CD1c-positive myeloid dendritic cell (primary cell): ENCODE results near the gene LCN15.
"Not testable (repeated sequence)": the region's sequence is repeated elsewhere in the genome, so short reads cannot be mapped to it uniquely, and the experiment has no call there.

ENCODE experiments used
- DNase-seq: peaks from one replicate; pipeline ENCODE4 v3.0.0-alpha.2; 2016; ENCODE audit errors: extremely low spot score

LCN15 gene

DNA sequence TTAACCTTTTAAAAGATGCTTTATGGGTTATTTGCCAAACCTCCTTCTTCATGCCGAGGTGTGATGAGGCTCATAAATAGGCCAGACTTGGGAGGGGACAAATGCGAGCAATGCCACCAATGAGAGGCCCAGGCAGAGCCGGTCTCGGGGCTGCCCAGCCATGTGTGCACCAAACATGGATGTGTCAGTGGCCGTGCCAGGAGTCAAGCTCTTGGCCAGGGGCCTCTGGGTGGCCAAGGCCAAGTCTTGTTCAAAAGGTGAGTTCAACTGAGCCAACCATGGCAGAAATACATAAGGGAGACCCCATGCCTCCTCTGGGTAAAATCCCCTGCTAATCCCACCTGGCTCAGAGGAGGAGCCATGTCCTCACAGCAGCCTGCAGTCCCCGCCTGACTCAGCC is 10.9 kb upstream of the LCN15 start:
- DNase-seq, result no peak

DNA sequence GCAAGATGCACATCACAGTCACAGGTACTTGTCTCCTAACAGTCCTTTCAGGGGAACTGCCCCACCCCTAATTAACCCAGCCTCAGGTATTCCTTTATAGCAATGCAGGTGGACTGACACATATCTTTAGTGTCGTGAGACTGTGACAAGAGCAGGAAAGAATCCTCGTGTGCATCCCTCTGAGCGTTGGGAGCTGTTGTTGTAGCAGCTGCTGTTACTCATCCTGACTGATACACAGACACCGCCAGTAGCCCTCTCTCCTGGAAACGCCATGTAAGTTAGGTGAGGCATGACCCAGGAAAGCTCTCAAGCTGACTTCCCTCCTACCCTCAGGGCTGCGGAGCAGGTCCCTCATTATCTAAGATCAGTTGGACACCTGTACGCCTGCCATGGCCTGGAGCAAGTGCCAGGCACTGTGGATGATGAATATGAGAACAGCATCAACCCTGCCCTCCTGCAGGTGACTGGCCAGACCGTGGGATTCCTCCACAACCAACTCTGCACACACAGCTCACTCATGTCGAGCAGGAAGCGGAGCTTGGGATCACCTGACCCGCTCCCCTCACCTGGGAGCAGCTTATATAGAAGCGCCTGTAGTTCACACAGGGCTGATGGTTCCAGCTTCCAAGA is 10.2 kb upstream of the LCN15 start:
- DNase-seq, result no peak

DNA sequence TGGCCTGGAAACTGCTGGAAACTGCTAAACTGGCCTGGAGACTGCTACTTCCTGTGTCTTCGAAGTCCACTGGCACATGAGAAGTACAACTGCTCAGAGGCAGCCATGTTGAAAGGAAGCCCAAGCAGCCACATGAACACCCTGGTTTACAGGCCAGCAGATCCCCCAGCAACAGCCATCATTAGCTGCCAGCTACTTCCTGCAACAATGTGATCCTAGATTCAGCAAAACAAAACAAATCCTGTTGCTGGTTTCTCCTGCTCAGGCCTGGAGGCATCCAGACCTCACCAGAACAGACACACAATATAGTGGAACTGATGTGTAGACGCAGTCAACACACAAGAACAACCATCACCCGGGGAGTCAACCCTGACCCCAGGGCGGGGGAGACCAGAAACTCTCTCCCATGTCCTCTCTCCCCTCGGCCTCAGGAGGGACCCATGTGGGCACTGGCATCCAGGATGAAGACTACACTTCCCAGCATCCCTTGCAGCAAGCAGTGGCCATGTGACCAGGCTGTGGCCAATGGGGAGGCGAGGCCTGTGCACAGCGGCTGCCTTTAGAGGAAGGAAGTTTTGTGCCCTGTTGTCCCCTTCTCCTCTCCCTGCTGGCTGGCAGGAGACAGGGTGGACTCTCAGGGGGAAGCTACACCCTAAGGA is 9.2 kb upstream of the LCN15 start:
- peak; percentile 45 for DNase-seq

DNA sequence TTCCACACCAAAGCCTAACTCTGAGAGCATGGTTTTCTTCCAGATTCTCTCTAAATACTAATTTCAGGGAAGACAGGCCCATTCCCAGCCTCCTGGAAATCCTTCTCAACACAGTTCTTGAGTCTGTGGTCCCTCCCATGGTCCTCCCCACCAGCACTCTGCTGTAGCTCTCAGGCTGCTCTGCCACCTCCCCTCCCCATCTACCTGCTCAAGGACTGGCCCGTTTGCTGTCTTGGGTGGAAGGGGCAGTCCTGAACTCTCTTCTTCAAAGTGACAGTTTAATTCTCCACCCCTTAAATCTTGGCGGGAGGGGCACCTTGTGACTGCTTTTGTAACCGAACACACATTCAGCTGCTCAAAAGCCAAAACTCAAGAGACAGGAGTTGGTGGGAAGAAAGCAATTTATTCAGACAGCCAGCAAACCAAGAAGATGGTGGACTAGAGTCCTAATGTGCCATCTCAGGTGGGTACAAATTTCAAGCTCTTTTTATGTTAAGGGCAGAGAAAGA is 7.6 kb upstream of the LCN15 start:
- no peak for DNase-seq

DNA sequence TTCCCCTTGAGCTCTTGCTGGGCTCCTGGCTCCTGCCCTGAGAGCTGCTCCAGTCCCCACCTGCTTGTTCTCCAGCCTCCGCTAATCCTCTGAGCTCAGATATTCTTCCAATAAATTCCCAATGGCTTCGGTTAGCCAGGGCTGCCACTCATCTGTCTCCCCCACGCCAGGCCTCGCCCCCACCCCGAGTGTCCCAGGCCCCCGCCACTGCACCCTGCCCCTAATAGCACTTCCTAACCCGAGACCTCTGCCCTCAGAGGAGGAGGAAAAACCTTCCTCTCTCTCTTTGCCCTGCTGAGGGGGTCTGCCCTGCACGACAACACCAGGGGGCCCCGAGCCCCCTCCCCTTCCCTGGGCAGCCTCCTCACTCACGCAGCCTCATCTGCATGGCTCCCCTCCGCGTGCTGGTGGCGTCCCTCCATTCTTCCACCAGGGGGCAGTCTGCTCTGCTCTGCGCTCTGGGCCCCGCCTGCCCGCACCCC is 5.4 kb upstream of the LCN15 start:
- peak; percentile 58 for DNase-seq

DNA sequence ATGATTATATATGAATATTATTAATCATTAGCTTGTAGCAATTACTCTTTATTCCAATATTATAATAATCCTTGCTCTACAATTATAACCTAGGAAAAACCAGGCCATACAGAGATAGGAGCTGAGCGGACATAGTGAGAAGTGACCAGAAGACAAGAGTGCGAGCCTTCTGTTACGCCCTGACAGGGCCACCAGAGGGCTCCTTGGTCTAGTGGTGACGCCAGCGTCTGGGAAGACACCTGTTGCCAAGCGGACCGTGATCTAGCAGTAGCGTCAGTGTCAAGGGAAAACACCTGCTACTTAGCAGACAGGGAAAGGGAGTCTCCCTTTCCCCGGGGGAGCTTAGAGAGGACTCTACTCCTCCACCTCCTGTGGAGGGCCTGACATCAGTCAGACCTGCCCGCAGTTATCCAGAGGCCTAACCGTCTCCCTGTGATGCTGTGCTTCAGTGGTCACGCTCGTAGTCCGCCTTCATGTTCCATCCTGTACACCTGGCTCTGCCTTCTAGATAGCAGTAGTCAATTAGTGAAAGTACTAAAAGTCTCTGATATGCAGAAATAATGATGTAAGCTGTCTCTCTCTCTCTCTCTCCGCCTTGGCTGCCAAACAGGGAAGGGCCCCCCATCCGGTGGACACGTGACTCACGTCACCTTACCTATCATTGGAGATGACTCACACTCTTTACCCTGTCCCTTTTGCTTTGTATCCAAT is 2.2 kb upstream of the LCN15 start:
- DNase-seq, result peak; percentile 44

DNA sequence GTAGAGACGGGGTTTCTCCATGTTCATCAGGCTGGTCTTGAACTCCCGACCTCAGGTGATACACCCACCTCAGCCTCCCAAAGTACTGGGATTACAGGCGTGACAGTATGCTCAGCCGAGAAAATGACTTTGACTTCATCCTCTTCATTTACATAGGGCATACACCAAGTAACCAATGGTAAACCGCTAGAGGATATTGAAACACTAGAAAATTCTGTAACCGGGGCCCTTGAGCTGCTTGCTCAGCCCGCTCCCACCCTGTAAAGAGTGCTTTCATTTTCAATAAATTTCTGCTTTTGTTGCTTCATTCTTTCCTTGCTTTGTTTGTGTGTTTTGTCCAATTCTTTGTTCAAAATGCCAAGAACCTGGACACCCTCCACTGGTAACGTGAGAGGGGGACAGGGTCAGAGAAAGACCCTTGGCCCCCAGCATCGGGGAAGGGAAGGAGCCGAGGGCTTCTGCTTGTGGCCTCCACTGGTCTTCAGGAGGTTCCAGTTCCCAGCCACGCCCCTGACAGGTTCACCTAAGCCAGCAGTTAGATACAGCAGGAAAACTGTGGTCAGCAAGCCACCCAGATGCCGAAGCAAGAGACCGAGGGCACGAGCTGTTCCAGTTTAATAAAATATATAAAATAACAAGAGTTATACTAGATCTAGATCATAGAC is 1.6 kb upstream of the LCN15 start:
- not testable (repeated sequence) for DNase-seq

DNA sequence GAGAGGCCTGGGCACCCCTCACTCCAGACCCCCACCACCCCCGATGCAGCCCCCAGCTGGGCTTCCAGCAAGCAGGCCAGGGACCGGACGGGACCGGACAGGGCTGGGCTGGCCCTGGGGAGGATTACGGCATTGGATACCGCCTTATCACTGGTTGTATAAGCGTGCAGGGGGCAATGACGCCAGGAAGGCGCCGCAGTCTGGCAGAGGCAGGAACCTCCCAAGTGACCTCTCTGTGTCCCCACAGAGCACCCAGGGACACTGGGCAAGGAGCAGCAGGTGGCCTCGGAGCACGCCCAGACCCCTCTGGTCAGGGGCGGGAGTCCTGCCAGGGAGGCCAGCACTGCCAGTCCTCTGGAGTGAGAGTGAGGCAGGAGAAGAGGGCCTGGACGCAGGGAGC is 723 bp upstream of the LCN15 start:
- DNase-seq, result no peak

DNA sequence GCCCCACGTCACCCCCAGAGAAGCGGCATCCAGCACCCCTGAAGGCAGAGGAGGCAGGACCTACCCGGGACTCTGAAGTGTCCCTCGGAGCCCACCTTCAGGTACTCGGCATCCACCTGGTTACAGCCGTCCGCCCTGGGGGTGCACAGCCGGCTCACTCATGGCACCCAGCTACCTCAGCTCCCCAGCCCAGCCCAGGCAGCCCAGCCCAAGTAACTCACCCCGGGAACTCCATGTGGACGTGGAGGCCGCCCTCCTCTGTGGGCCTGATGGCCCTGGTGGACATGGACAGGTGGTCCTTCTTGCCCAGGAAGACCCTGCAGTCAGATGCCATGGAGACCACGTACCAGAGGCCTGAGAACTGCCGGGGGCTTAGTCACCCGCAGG is 676 bp downstream of the LCN15 start:
- no peak for DNase-seq

DNA sequence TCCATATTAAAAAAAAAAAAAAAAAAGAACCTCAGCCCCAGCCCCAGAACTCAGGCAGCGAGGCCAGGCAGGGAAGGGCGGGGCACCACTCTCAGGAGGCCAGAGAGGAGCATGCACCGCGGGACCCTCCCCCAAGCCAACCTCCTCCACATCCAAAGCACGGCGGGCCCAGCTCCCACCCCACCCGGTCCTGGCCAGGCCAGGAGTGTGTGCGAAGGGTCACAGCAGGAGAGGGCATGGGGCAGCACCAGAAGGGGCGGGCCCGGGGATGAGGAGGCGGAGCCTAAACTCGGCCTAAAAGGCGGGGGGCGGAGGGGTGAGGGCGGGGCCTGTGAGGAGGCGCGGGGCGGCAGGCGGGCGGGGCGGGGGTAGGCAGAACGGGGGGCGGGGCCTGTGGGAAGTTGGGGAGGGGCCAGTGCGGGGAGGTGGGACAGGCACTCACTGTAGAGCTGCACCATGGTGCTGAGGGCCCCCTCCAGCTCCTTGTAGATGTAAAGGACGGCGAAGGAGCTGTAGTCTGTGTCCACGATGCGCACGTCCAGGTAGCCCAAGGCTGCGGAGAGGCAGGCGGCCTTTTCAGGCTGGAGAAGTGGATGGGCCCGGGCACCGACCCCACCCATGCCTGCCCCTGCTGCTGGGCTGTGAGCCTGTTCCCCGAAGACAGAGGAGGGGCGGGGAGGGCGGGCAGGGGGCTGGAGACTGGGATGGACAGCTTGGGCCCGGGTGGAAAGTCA is 1.2 kb downstream of the LCN15 start:
- peak; percentile 11 for DNase-seq

DNA sequence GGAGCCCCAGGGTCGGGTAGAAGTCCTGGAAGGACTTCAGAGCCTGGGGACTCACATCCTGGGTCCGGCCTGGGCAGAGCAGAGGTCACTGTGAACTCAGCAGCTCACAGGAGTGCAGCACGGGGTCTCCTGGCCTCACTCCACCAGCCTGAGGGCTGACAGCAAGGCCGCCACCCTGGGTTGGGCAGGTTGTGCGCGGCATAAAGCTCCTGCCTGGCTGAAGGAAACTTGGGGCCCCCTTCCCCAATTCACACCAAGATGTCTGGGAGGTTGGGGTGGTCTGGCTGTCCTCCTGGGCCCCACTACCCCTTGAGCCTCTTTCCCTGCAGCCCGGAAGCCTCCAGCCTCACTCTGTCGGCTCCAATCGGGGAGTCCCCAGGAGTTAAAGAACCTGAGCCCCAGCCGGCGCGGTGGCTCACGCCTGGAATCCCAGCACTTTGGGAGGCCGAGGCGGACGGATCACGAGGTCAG is 2.1 kb downstream of the LCN15 start:
- DNase-seq, result no peak

DNA sequence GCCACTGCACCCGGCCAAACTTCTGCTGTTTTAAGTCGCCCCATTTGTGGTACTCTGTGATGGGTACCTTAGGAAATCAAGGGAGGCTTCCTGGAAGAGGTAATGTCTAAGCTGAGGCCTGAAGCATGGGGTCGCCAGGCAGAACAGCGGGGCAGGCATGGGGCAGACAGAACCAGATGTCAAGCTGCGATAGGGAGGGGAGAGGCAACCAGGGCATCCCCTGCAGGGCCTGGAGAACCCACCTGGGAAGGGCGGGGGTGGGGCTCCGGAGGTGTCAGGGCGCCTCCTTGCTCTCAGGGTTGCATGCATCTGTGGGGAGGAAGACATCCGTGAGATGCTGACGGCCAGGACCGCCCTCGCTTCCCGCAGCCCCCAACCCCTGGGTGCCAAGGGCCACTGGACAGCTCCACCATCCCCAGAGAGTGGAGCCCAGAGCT is 2.8 kb downstream of the LCN15 start:
- no peak for DNase-seq

DNA sequence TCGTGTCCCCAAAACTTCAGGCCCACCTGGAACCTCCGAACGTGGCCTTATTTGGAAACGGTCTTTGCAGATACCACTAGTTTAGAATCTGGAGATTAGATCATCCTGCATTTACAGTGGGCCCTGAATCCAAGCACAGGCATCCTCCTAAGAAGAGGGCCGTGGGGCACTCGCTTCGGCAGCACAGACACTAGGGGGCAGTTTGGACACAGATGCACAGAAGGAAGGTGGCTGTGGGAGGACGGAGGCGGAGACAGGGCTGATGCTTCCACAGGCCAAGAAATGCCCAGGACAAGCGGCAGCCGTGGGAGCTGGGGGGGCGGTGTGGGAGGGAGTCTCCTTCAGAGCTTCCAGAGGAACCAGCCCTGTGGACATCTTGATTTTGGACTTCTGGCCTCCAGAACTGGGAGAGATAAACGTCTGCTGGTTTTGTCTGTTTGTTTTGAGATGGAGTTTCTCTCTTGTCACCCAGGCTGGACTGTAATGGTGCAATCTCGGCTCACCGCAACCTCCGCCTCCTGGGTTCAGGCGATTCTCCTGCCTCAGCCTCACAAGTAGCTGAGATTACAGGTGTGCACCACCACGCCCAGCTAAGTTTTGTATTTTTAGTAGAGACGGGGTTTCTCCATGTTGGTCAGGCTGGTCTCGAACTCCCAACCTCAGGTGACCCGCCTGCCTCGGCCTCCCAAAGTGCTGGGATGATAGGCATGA is 3.3 kb downstream of the LCN15 start:
- DNase-seq, result peak; percentile 42

DNA sequence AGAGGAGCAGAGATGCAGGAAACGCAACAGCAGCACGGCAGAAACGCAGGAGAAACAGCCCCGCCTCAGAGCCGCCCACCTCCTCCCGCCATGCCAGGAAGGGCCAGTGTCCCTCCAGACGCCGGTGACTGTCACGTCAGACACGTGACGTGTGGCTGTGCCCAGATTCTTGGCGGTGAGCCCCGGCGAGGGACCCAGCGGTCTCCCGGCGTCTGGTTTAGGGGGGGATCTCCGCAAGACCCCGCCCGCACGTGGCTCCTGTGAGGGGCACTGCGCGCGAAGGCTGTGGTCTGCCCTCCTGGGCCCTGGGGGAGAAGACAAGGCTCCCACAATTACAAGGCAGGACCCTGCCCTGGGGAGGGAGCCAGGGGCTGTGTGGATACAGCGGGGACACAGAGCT is 3.9 kb downstream of the LCN15 start:
- no peak for DNase-seq

DNA sequence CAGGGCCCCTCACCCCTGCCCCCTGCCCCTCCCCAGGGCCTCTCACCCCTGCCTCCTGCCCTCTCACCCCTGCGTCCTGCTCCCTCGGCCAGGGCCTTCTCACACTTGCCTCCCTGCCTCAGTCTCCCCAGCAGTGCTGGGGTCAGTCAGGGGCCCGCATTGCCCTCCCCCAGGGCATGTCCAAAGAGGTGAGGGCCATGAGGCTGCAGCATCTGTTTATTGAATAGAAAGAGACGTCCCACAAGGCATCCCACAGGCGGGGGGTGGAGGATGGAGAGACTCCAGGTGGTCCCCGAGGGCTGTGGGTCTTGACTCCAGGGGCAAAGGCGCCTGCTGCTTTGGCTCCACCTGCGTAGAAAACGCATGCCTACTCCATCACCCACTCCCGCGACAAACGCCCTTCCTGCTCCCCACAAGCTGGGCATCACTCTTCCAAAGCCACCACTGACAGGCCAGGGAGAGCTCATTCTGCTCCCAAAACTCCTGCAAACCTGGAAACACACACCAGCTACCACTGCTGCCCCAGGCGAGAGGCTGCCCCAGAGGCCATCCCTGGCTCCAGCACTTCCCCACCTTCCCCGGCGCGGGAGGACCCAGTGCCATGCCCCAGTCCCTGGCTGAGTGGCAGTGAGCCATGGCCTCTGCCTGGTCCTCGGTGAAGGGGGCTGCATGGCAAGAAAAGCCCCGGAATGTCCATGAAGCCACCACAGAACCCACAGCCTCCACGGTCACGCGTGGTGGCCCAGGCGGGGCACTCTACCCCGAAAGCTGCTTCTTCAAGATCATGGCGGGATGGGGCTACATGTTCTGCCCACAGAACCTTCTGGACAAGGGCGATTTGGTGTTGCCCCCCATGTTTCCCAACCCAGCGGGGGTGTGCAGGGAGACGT is 4.6 kb downstream of the LCN15 start:
- DNase-seq, result no peak

DNA sequence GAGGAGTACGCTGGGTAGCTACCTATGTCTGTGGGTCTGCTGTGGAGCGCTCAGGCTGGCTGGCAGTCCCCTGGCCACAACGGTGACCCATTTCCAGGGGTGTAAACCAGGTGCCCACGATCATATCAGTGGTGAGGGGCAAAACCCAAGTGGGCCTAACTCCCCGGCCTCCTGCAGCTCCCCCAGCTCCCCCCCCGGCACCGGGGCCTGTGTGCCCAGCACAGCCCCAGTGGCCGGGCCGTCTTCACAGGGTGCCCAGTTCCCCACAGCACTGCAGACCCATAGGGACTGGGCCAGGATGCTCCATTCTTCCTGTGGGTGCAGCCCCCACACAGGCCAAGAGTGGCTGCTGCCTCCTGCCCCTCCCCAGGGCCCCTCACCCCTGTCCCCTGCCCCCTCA is 5.3 kb downstream of the LCN15 start:
- no peak for DNase-seq

DNA sequence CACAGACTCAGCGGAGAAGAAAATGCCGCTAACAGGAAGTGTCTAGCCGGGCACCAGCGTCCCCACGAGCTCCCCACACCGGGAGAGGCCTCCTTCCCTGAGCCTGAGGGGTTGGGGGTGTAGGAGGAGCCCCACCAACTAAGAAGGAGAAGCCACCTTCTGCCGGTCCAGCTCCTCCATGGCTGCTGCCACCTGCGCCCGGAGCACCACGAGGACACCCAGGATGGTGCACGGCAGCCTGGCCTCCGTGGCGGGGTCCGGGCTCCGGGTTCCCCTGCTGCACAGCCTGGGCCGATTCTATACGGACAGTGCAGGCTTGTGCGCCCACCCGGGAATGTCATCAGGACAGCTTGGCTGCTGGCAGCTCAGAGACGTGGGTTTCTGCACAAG is 6.6 kb downstream of the LCN15 start:
- no peak for DNase-seq

DNA sequence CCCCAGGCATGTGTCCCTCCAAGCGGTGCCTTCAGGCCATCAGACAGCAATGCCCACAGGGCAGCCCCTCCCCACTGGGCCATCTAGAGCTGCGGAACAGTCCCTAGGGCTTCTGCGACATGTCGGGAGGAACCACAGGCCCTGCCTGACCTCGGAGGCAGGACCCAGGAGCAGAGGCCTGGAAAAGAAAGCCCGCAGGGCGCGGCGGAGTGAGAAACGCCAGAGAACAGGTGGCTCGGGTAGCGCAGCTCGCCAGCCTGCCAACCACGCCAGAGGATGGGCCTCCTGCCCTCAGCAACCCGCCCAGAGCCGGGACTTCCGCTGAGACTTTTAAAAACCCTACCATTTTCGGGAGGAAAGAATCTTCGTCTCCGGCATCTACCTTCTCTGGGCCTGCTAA is 7.0 kb downstream of the LCN15 start:
- DNase-seq, result no peak

DNA sequence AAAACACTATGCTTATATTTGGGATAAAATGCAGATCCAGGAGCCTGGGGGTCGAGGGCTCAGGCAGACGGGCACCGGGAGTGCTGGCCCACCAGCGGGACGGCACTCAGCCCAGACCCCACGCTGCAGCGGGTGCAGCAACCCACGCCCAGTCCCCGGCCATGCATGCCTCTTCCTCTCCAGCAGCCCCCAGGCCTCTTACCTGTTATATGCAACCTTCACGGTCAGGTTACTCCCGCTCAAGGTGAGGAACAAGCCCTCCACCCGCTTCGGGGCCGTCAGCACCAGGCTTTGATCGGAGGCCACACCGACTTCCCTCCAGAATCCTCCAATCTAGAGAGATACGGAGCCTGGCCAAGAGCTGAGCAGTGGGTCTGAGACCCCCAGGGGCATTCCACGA is 7.5 kb downstream of the LCN15 start:
- DNase-seq, result no peak

DNA sequence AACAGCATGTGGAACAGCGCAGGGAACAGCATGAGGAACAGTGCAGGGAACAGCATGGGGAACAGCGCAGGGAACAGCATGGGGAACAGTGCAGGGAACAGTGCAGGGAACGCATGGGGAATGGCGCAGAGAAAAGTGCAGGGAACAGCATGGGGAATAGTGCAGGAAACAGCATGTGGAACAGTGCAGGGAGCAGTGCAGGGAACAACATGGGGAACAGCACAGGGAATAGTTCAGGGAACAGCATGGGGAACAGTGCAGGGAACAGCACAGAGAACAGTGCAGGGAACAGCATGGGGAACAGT is 8.2 kb downstream of the LCN15 start:
- DNase-seq, result no peak
